Measurements from ENCODE around the gene MED28.
A peak's percentile ranks its signal among the peaks of the same experiment; 100 is the strongest.
"Not testable (repeated sequence)": the region's sequence is repeated elsewhere in the genome, so short reads cannot be mapped to it uniquely, and the experiment has no call there.

MED28 gene, protein sequence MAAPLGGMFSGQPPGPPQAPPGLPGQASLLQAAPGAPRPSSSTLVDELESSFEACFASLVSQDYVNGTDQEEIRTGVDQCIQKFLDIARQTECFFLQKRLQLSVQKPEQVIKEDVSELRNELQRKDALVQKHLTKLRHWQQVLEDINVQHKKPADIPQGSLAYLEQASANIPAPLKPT

GRCh38 chr4:17614416-17615299 lies at the start of gene MED28:
Gene MED28 (plus strand): TSS chr4:17614641. CDS start chr4:17614655, 14 bp downstream.
- DNase-seq (ENCODE audit: low read depth in 2 of 2), result peak; percentile 91

GRCh38 chr4:17565846-17566245 lies 48.6 kb upstream of the MED28 start:
- DNase-seq (ENCODE audit: low read depth in 2 of 2), result no peak

GRCh38 chr4:17567271-17567670 lies 47.2 kb upstream of the MED28 start:
- peak; percentile 65 to 76 for DNase-seq (ENCODE audit: low read depth in 2 of 2)

GRCh38 chr4:17574206-17574605 lies 40.2 kb upstream of the MED28 start:
- DNase-seq (ENCODE audit: low read depth in 2 of 2), result no peak

- not testable (repeated sequence) for DNase-seq (ENCODE audit: low read depth in 2 of 2)
Measured at GRCh38 chr4:17575177-17575576, 39.3 kb upstream of the MED28 start.

DNA sequence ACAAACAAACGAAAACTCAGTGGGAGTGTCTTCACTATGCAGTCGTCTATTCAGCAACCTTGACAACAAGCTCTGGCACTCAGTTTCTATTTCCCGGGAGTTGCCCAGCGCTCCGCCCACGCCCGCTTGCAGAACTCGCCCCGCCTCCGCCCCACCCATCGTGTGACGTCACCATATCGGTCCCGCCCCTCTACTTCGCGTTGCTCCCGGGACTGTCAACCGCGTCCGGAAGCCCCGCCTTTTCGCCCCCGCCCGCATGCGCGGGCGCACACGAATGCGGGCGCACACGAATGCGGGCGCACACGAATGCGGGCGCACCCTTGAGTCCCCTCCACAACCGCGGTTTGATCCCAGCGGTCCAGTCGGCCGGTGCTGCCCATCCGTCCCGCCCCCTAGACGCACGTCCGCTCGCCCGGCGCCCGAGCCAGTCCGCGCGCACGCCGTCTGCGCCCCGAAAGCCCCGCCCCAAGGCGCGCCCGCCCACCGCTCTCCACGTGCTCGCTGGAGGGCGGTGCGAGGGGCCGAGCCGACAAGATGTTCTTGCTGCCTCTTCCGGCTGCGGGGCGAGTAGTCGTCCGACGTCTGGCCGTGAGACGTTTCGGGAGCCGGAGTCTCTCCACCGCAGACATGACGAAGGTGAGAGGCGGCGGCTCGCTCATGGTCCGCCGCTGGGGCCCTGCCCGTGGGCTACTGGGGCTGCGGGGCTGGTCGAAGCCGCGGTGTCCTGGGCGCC lies 37.3 kb upstream of the MED28 start, which contains the start of gene LAP3:
Gene LAP3 (plus strand): TSS at position 267 of the 733 bp plus-strand sequence. CDS start 268 bp downstream, at position 535.
- peak; percentile 91 to 92 for DNase-seq (ENCODE audit: low read depth in 2 of 2)

GRCh38 chr4:17577665-17578481 lies 36.6 kb upstream of the MED28 start:
- DNase-seq (ENCODE audit: low read depth in 2 of 2), result no peak

GRCh38 chr4:17578482-17578891 lies 36.0 kb upstream of the MED28 start:
- DNase-seq (ENCODE audit: low read depth in 2 of 2), result no peak

DNA sequence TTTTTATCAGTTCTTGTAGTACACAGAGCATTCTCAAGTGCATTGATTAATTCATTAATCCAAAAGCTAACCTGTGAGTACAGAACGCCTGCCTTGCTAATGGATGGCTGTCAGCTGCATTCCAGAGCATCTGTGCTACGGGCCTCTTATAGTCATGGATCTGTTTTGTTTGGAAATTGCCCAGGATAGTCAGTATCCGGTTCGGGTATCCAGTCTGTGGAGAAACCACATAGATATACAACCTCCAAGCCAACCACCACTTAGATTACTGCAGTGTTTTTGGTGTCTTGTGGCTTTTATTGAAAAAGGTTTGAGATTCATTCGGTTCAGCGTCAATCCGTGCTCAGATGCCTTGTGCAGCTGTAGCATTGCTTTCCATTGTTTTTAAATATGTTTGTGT lies 33.5 kb upstream of the MED28 start:
- no peak for DNase-seq (ENCODE audit: low read depth in 2 of 2)

GRCh38 chr4:17583276-17583675 lies 31.2 kb upstream of the MED28 start:
- no peak for DNase-seq (ENCODE audit: low read depth in 2 of 2)

DNA sequence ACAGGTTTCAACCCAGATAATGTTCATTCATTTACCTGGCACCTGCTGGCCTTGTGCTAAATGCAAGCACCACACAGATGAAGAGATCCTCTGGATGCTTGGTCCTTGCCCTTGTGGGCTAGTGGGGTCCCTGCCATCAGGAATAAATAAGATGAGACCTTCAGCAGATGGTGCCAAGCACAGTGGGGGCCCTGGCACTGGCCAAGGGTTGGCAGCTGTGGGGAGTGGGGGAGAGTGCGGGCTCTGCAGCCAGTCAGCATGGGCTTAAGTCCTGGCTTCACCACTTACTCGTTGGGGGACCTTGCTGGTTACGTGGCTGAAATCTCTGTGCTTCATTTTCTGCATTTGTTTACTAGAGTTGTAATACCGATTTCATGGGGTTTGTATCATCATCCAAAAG lies 30.5 kb upstream of the MED28 start:
- DNase-seq (ENCODE audit: low read depth in 2 of 2), result no peak

- DNase-seq (ENCODE audit: low read depth in 2 of 2), result no peak
Measured at GRCh38 chr4:17584521-17585213, 29.8 kb upstream of the MED28 start.

DNA sequence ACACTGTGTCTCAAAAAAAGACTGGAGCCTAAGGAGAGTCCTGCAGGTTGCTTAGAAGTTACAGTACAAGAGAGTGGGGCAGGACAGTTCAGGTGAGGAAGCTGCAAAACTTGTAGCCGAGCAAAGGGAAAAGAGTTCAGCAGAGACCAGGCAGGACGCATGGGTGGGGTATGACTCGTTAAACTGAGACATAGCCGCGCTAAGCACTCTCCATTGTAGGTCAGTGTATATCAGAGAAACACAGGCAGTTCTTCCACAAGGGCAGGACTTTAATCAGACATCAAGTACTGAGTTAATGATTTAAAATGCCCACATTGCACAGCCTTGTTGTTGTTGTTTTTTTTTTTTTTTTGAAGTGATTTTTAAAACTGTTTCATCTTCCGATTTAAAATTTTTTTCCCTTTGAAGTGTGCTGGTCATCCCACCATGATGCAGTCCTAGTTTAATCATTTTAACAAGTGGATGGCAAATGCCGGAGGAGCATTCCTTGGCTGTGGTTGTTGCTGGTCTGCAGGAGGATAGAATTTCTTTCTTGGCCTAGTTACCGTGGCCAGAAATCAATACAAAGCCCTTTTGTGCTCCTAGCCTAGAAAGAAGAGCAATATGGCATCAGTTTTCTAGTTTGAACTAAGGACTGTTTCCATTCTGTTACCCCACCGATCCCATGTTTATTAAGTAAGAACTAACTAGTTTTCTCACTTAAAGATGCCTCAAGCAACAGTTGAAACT lies 27.2 kb upstream of the MED28 start:
- DNase-seq (ENCODE audit: low read depth in 2 of 2), result no peak

- DNase-seq (ENCODE audit: low read depth in 2 of 2), result no peak
Measured at GRCh38 chr4:17589355-17589754, 25.1 kb upstream of the MED28 start.

- DNase-seq (ENCODE audit: low read depth in 2 of 2), result no peak
Measured at GRCh38 chr4:17595471-17596005, 18.9 kb upstream of the MED28 start.

DNA sequence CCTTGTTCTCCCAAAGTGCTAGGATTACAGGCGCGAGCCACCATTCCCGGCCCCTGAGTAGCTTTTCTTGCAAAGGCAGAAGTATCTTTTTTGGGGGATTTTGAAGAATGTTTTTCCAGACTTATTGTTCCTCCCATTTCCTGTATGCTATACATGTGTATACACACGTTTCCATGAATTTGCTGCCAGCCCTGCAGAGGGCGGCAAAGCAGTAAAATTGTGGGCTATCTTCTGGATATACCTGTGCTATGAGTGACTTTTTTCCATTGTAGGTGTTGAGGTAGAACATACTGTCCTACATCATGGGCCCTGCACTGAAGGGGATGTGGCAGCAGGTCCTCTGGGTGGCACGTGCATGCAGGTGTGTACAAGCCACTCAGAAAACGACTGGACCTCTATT lies 16.9 kb upstream of the MED28 start:
- DNase-seq (ENCODE audit: low read depth in 2 of 2), result no peak

GRCh38 chr4:17599826-17600225 lies 14.6 kb upstream of the MED28 start:
- DNase-seq (ENCODE audit: low read depth in 2 of 2), result no peak

DNA sequence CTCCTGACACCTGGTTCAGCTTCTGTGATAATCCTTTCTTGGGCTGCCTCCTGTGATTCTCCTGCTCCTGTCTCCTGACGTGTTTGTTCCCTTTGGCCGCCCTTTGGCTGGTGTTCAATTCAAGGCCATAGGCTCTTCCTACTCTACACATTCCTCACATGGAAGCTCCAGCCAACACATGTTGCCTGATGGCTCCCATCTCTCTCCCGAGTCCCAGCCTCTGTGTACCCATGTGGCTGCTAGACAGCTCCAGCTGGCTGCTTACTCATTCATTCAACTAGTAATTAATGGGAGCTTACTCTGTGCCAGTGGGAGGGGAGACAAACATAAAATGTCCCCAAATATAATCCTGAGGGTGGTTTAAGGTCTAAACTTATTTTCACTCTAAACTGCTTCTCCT lies 9.2 kb upstream of the MED28 start:
- no peak for DNase-seq (ENCODE audit: low read depth in 2 of 2)

GRCh38 chr4:17613761-17614415 lies 553 bp upstream of the MED28 start:
- DNase-seq (ENCODE audit: low read depth in 2 of 2), result peak in 1 of 2 experiments; percentile 30
